Esophagus muscularis mucosa (tissue), 4 donors: Measurements from ENCODE around the gene ACACA. TPM values are rescaled to one million over a fixed set of nuclear protein-coding genes. Genes with fewer than 3 reads are reported as not detected.

ENCODE experiments used
- DNase-seq: peaks from one replicate; pipeline ENCODE4 v3.0.0-alpha.2; 2017; ENCODE audit errors: extremely low spot score
- H3K27ac ChIP-seq, 4 donors: fragments of 200-600 bp; sonication (generic); replicated peaks in 1 of 4; 1 replicate in 3 of 4; 2 replicates in 1 of 4; pipeline ENCODE4 v1.5.1; 2016 to 2019; ENCODE audit warnings: mild to moderate bottlenecking in 1 of 4
- H3K27me3 ChIP-seq, 4 donors: fragments of 200-600 bp; sonication (generic); one replicate each; pipeline versions ENCODE4 v1.5.1 to v1.6.0; 2016 to 2019
- H3K36me3 ChIP-seq, 4 donors: fragments of 200-600 bp; sonication (generic); one replicate each; pipeline ENCODE4 v1.5.1; 2016 to 2019
- H3K4me1 ChIP-seq, 4 donors: fragments of 200-600 bp; sonication (generic); one replicate each; pipeline ENCODE4 v1.5.1; 2016 to 2019
- H3K4me3 ChIP-seq, 4 donors: fragments of 200-600 bp; sonication (generic); 1 replicate in 2 of 4; 2 replicates in 2 of 4; pipeline ENCODE4 v1.5.1; 2016 to 2019; ENCODE audit warnings: mild to moderate bottlenecking in 4 of 4, moderate library complexity in 1 of 4
- H3K9me3 ChIP-seq, 4 donors: fragments of 200-600 bp; sonication (generic); 1 replicate in 3 of 4; 2 replicates in 1 of 4; pipeline ENCODE4 v1.5.1; 2016 to 2019
- CTCF ChIP-seq, 3 experiments: fragments of 200-600 bp in 2 of 3; fragments of 450-650 bp in 1 of 3; sonication (generic) in 2 of 3; IDR thresholded peaks; one replicate each; pipeline ENCODE4 v1.5.1; 2017 to 2019; ENCODE audit warnings: antibody characterized with exemption in 3 of 3, mild to moderate bottlenecking in 2 of 3, moderate library complexity in 1 of 3
- EP300 ChIP-seq: sonication (generic); formaldehyde crosslinking; IDR thresholded peaks from one replicate; pipeline ENCODE4 v1.6.1; 2017; ENCODE audit warnings: antibody characterized with exemption
- POLR2A ChIP-seq: fragments of 450-650 bp; IDR thresholded peaks from one replicate; pipeline ENCODE4 v1.6.1; 2017; ENCODE audit warnings: antibody characterized with exemption, moderate library complexity, mild to moderate bottlenecking, low read depth
- POLR2AphosphoS5 ChIP-seq, 2 donors: sonication (generic); formaldehyde crosslinking; IDR thresholded peaks; one replicate each; pipeline ENCODE4 v1.6.1; 2017; ENCODE audit warnings: antibody characterized with exemption in 2 of 2
- WGBS: methylation state at CpG from one replicate; pipeline ENCODE4 v1.1.5; 2018; 5-methylcytosine and 5-hydroxymethylcytosine counted together
- intact Hi-C: fragments of 100-400 bp; cut with DNase I; formaldehyde crosslinking; loops from one replicate; pipeline ENCODE4 v1.15.1; 2023
- total RNA-seq, 4 donors: library from RNA; depleted of rRNA; stranded (reverse); fragments of >200 nt; gene quantifications; one replicate each; pipeline versions ENCODE4 v1.1.0 to v1.2.1, GENCODE V29; 2016

ACACA gene
- total RNA-seq, 4 donors from 2014 or later: 34.0 to 58.0 (median 50.5) TPM

GRCh38 chr17:37440424-37440823 lies 33.8 kb upstream of the ACACA start:
- Histone ChIP-seq H3K4me3 (no peak overlapping the region), H3K4me1 (no peaks in the 10 kb centered on the region), H3K27me3 (no peaks in the 10 kb centered on the region), H3K36me3 (peaks cover 29 to 85% (median 74%) of the 10 kb centered on the region in 4 donors), H3K27ac (no peak overlapping the region), H3K9me3 (no peaks in the 10 kb centered on the region)
- intact Hi-C loops: no loop called here
- no peak for TF ChIP-seq POLR2A
- no peak for TF ChIP-seq POLR2AphosphoS5 (IDR thresholded peaks at IDR 0.05)
- no peak for DNase-seq
- WGBS: 100% methylated on average over 2 of the region's 2 CpGs

GRCh38 chr17:37438141-37438540 lies 31.5 kb upstream of the ACACA start:
- Histone ChIP-seq H3K9me3 (no peaks in the 10 kb centered on the region), H3K4me1 (no peaks in the 10 kb centered on the region), H3K27ac (no peak overlapping the region), H3K36me3 (peaks cover 27 to 78% (median 53%) of the 10 kb centered on the region in 4 donors), H3K27me3 (no peaks in the 10 kb centered on the region), H3K4me3 (no peak overlapping the region)
- intact Hi-C loops: no loop called here
- no peak for DNase-seq
- no peak for TF ChIP-seq EP300
- TF ChIP-seq CTCF (IDR thresholded peaks at IDR 0.05): no peak
- no peak for TF ChIP-seq POLR2A
- TF ChIP-seq POLR2AphosphoS5 (IDR thresholded peaks at IDR 0.05): no peak
- 88% methylated on average over 4 of the region's 4 CpGs for WGBS

- Histone ChIP-seq H3K27ac (no peak overlapping the region), H3K36me3 (peaks cover 5 to 70% (median 37%) of the 10 kb centered on the region in 4 donors), H3K4me1 (no peaks in the 10 kb centered on the region), H3K4me3 (no peak overlapping the region), H3K9me3 (no peaks in the 10 kb centered on the region), H3K27me3 (no peaks in the 10 kb centered on the region)
- no peak for DNase-seq
- WGBS: 95% methylated on average over 2 of the region's 2 CpGs
- intact Hi-C loops: no loop called here
- TF ChIP-seq CTCF (IDR thresholded peaks at IDR 0.05) (no peak), POLR2AphosphoS5 (IDR thresholded peaks at IDR 0.05) (no peak), EP300 (no peak)
Measured at GRCh38 chr17:37432671-37433070, 26.0 kb upstream of the ACACA start.

- TF ChIP-seq POLR2A (no peak), EP300 (no peak)
- Histone ChIP-seq H3K4me3 (no peak overlapping the region), H3K4me1 (no peaks in the 10 kb centered on the region), H3K27me3 (no peaks in the 10 kb centered on the region), H3K27ac (no peak overlapping the region), H3K9me3 (no peaks in the 10 kb centered on the region), H3K36me3 (peaks cover 5 to 78% (median 51%) of the 10 kb centered on the region in 4 donors)
- DNase-seq: no peak
- 50% methylated on average over 1 of the region's 1 CpG for WGBS
- intact Hi-C loops: no loop called here
Measured at GRCh38 chr17:37430051-37430627, 23.5 kb upstream of the ACACA start.

GRCh38 chr17:37429453-37429852 lies 22.8 kb upstream of the ACACA start:
- no peaks in the 10 kb centered on the region for H3K27me3 ChIP-seq
- no peaks in the 10 kb centered on the region for H3K4me1 ChIP-seq
- H3K27ac ChIP-seq: no peak overlapping the region
- 96% methylated on average over 1 of the region's 1 CpG for WGBS
- no peaks in the 10 kb centered on the region for H3K9me3 ChIP-seq
- no peak overlapping the region for H3K4me3 ChIP-seq
- intact Hi-C loops: no loop called here
- no peak for DNase-seq
- TF ChIP-seq CTCF (IDR thresholded peaks at IDR 0.05) (no peak), POLR2AphosphoS5 (IDR thresholded peaks at IDR 0.05) (no peak), POLR2A (no peak), EP300 (no peak)
- H3K36me3 ChIP-seq: peaks cover 11 to 82% (median 58%) of the 10 kb centered on the region in 4 donors

GRCh38 chr17:37429039-37429438 lies 22.4 kb upstream of the ACACA start:
- H3K4me1 ChIP-seq: no peaks in the 10 kb centered on the region
- TF ChIP-seq POLR2A (no peak), POLR2AphosphoS5 (IDR thresholded peaks at IDR 0.05) (no peak), EP300 (no peak), CTCF (IDR thresholded peaks at IDR 0.05) (no peak)
- 96% methylated on average over 3 of the region's 3 CpGs for WGBS
- peaks cover 15 to 82% (median 62%) of the 10 kb centered on the region in 4 donors for H3K36me3 ChIP-seq
- H3K27me3 ChIP-seq: no peaks in the 10 kb centered on the region
- H3K4me3 ChIP-seq: no peak overlapping the region
- H3K27ac ChIP-seq: no peak overlapping the region
- intact Hi-C loops: no loop called here
- no peak for DNase-seq
- no peaks in the 10 kb centered on the region for H3K9me3 ChIP-seq
